PC-9 (cell line): ENCODE measurements around the gene EFCAB11. TPM values are rescaled to one million over a fixed set of nuclear protein-coding genes. Genes with fewer than 3 reads are reported as not detected.

ENCODE experiments used
- BruUV-seq: library from RNA; stranded (reverse); fragments of 400-500 nt; replicated peaks from 2 replicates; lab custom pipeline; 2021; lab: Mats Ljungman, UMichigan
- CTCF ChIA-PET: fragments of 300-600 bp; sonication (Branson Sonifier 250); formaldehyde crosslinking; loops from one replicate; lab custom pipeline; 2022; ENCODE audit warnings: antibody characterized with exemption; lab: Charles Lee
- POLR2A ChIA-PET: fragments of 300-600 bp; sonication (Branson Sonifier 250); formaldehyde crosslinking; loops from one replicate; lab custom pipeline; 2022; ENCODE audit warnings: antibody characterized with exemption; ENCODE audit not compliant: unreplicated experiment; lab: Charles Lee
- DNase-seq, 2 experiments: peaks; one replicate each; pipeline versions ENCODE4 v3.0.0 to v3.0.0-alpha.2; 2015 to 2022; ENCODE audit warnings: mixed read lengths in 1 of 2
- H2AFZ ChIP-seq: fragments of 200-600 bp; sonication (generic); 2 replicates; pipeline ENCODE4 v1.8.1; 2017; ENCODE audit warnings: antibody characterized with exemption
- H3F3A ChIP-seq: fragments of 200-600 bp; sonication (generic); 2 replicates; pipeline ENCODE4 v1.8.1; 2017; ENCODE audit warnings: antibody characterized with exemption, mild to moderate bottlenecking, low read depth; ENCODE audit not compliant: insufficient read depth
- H3K27ac ChIP-seq: fragments of 200-600 bp; sonication (generic); 2 replicates; pipeline ENCODE4 v1.6.1; 2016; ENCODE audit warnings: mixed run types
- H3K27me3 ChIP-seq: fragments of 200-600 bp; sonication (generic); 2 replicates; pipeline ENCODE4 v1.6.1; 2016; ENCODE audit warnings: low read depth, mixed run types; ENCODE audit not compliant: insufficient read depth
- H3K36me3 ChIP-seq: fragments of 200-600 bp; sonication (generic); 2 replicates; pipeline ENCODE4 v1.6.1; 2016; ENCODE audit warnings: low read depth, mixed run types
- H3K4me1 ChIP-seq: fragments of 200-600 bp; sonication (generic); replicated peaks from 2 replicates; pipeline ENCODE4 v1.6.1; 2016; ENCODE audit warnings: mixed run types; ENCODE audit not compliant: insufficient read depth
- H3K4me2 ChIP-seq: fragments of 200-600 bp; sonication (generic); 2 replicates; pipeline ENCODE4 v1.6.1; 2017; ENCODE audit warnings: mixed run types
- H3K4me3 ChIP-seq: fragments of 200-600 bp; sonication (generic); 2 replicates; pipeline ENCODE4 v1.6.1; 2016; ENCODE audit warnings: mixed run types
- H3K79me2 ChIP-seq: fragments of 200-600 bp; sonication (generic); 2 replicates; pipeline ENCODE4 v1.6.1; 2017; ENCODE audit warnings: low read depth, mixed run types
- H3K9me2 ChIP-seq: fragments of 200-600 bp; sonication (generic); 2 replicates; pipeline ENCODE4 v1.8.1; 2017; ENCODE audit warnings: mild to moderate bottlenecking; ENCODE audit not compliant: insufficient read depth
- H3K9me3 ChIP-seq: fragments of 200-600 bp; sonication (generic); 2 replicates; pipeline ENCODE4 v1.8.1; 2016; ENCODE audit warnings: low read depth; ENCODE audit not compliant: insufficient read depth
- H4K20me1 ChIP-seq: fragments of 200-600 bp; sonication (generic); 2 replicates; pipeline ENCODE4 v1.8.1; 2017; ENCODE audit not compliant: insufficient read depth
- CTCF ChIP-seq: fragments of 200-600 bp; sonication (generic); conservative IDR thresholded peaks from 2 replicates; pipeline ENCODE4 v1.6.1; 2017; ENCODE audit warnings: mixed run types, antibody characterized with exemption, mild to moderate bottlenecking, moderate library complexity
- EZH2 ChIP-seq: fragments of 200-600 bp; sonication (generic); IDR thresholded peaks from 2 replicates; pipeline ENCODE4 v1.8.0; 2017; ENCODE audit warnings: antibody characterized with exemption, low read depth
- intact Hi-C: fragments of 100-400 bp; cut with micrococcal nuclease; formaldehyde crosslinking; loops from one replicate; pipeline ENCODE4 v1.10.0; 2022; ENCODE audit not compliant: unreplicated experiment
- total RNA-seq: library from RNA; stranded (reverse); gene quantifications from 2 replicates; pipeline ENCODE4 v1.2.3, GENCODE V29; 2021

The EFCAB11 gene
- total RNA-seq, 1 experiment from 2014 or later: 8.4 TPM

GRCh38 chr14:89765346-89765745 lies 189.2 kb downstream of the EFCAB11 start:
- POLR2A ChIA-PET: no interaction called here
- Histone ChIP-seq H3K79me2 (no peaks in the 10 kb centered on the region), H3K4me3 (no peak overlapping the region), H3K27ac (no peak overlapping the region), H3F3A (no peaks in the 10 kb centered on the region), H3K27me3 (peaks cover 17% of the 10 kb centered on the region), H2AFZ (no peak overlapping the region), H3K9me2 (no peaks in the 10 kb centered on the region), H3K4me1 (no peaks in the 10 kb centered on the region), H4K20me1 (no peaks in the 10 kb centered on the region), H3K4me2 (no peak overlapping the region), H3K9me3 (no peaks in the 10 kb centered on the region), H3K36me3 (no peaks in the 10 kb centered on the region)
- no peak for DNase-seq
- CTCF ChIA-PET: no interaction called here
- intact Hi-C loops: no loop called here
- no TSS peak for BruUV-seq
- TF ChIP-seq EZH2: no peak
- TF ChIP-seq CTCF: no peak

- intact Hi-C loops: no loop called here
- Histone ChIP-seq H3K79me2 (no peaks in the 10 kb centered on the region), H3K4me3 (no peak overlapping the region), H3F3A (no peaks in the 10 kb centered on the region), H3K27me3 (peaks cover 24% of the 10 kb centered on the region), H4K20me1 (no peaks in the 10 kb centered on the region), H3K9me3 (no peaks in the 10 kb centered on the region), H3K36me3 (no peaks in the 10 kb centered on the region), H2AFZ (no peak overlapping the region), H3K4me1 (no peaks in the 10 kb centered on the region), H3K9me2 (no peaks in the 10 kb centered on the region), H3K27ac (no peak overlapping the region), H3K4me2 (no peak overlapping the region)
- BruUV-seq: no TSS peak
- no peak for DNase-seq
- no peak for TF ChIP-seq CTCF
- TF ChIP-seq EZH2: no peak
- POLR2A ChIA-PET: no interaction called here
- CTCF ChIA-PET: no interaction called here
Observed at GRCh38 chr14:89760086-89760485, 194.4 kb downstream of the EFCAB11 start.

- no peaks in the 10 kb centered on the region for H3K36me3 ChIP-seq
- CTCF ChIA-PET: no interaction called here
- POLR2A ChIA-PET: no interaction called here
- H3K4me3 ChIP-seq: no peak overlapping the region
- no peaks in the 10 kb centered on the region for H3K9me2 ChIP-seq
- H3K4me2 ChIP-seq: no peak overlapping the region
- no peaks in the 10 kb centered on the region for H3K4me1 ChIP-seq
- H3K27me3 ChIP-seq: peaks cover 20% of the 10 kb centered on the region
- no peaks in the 10 kb centered on the region for H3F3A ChIP-seq
- H2AFZ ChIP-seq: no peak overlapping the region
- BruUV-seq: no TSS peak
- no peaks in the 10 kb centered on the region for H4K20me1 ChIP-seq
- no peaks in the 10 kb centered on the region for H3K9me3 ChIP-seq
- DNase-seq: no peak
- no peaks in the 10 kb centered on the region for H3K79me2 ChIP-seq
- TF ChIP-seq EZH2 (no peak), CTCF (no peak)
- intact Hi-C loops: no loop called here
- H3K27ac ChIP-seq: no peak overlapping the region
Observed at GRCh38 chr14:89757313-89757939, 197.1 kb downstream of the EFCAB11 start.
